ENCODE measurements around the gene RPL36.

The RPL36 gene

DNA sequence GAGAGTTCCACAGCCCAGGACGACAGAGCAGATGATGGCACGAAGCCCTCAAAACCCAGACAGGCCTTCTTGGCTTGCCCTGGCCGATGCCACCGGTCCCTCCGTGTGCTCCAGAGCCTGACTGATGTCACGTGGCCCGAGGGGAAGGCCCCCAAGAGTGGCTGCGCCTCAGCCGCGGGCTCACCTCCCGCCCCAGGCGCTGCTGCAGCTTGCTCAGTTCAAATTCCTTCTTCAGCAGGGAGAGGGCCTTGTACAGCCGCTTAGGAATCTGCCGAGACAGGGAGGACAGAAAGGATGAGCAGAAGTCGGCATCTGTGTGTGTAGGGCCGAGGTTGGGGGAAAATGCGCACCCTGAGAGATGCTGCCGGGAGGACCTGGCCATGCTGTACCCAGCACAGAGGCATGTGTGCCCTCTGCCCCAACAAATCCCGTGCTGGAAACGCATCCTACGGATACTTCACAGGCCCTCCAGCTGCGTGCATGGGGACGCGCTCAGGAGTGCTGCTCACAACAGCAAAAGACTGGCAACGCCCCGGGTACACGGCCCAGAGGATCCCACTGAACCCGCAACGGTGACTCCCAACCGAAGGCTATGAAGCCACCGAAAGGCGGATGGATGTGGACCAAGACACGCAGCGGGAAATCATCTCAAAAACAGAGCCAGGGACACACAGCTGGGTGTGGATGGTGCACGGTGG, 16.9 kb downstream of the RPL36 start:
- TF ChIP-seq, protein P1, sequence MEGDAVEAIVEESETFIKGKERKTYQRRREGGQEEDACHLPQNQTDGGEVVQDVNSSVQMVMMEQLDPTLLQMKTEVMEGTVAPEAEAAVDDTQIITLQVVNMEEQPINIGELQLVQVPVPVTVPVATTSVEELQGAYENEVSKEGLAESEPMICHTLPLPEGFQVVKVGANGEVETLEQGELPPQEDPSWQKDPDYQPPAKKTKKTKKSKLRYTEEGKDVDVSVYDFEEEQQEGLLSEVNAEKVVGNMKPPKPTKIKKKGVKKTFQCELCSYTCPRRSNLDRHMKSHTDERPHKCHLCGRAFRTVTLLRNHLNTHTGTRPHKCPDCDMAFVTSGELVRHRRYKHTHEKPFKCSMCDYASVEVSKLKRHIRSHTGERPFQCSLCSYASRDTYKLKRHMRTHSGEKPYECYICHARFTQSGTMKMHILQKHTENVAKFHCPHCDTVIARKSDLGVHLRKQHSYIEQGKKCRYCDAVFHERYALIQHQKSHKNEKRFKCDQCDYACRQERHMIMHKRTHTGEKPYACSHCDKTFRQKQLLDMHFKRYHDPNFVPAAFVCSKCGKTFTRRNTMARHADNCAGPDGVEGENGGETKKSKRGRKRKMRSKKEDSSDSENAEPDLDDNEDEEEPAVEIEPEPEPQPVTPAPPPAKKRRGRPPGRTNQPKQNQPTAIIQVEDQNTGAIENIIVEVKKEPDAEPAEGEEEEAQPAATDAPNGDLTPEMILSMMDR (IDR thresholded peaks at IDR 0.05; ENCODE audit: low read depth, low read length): no peak
- DNase-seq (ENCODE audit: low read depth, low spot score): no peak
- H3K4me3 ChIP-seq (ENCODE audit: low read depth, low read length): no peak overlapping the region
- in situ Hi-C loops (cut with HindIII; ENCODE audit: low sequenced_read_pairs): no loop called here

DNA sequence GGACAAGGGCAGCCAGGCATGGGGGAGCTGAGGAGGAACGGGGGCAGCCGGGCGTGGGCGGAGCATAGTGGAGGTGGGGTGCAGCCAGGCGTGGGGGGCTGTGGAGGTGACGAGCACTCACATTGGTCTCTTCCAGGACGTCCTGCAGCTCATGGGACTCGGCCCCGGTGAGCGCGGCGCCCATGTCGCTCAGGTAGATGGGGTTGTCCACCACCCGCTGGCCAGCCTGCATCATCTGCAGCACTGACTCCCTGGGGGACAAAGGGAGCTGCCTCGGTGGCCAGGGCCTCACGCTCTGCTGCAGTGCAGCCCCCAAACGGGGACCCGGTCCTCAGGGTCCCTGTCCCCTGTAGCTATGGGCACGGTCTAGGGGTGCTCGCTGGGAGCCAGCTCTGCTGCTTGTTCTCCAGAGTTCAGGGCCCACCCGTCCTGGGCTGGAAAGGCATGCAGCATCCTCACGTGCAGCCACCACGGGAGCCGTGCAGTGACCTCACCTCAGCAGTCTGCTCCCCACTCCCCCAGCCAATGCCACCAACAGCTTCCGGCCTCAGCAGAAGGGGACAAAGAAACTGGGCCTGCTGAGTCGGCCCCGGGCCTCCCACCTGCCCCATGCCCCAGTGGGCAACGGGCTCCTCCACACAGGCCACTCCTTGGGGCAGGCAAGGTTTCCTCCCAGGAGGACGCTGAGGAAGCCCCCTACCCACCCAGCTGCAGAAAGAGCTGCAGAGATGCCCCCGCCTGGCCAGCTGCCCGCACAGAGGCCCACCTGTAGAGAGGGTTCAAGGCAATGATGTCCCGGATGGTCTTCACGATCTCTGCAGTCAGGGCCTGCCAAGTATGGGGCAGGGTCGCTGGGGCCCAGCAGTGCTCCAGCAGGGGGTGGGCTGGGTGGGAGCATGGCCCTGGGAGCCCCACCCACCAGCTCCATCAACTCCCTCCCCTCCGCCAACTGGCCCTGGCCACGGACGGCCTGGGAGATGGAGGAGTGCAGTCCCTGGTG, 17.8 kb downstream of the RPL36 start:
- no peak for DNase-seq (ENCODE audit: low read depth, low spot score)
- TF ChIP-seq, protein P1 (IDR thresholded peaks at IDR 0.05; ENCODE audit: low read depth, low read length): no peak
- no peak overlapping the region for H3K4me3 ChIP-seq (ENCODE audit: low read depth, low read length)
- in situ Hi-C loops (cut with HindIII; ENCODE audit: low sequenced_read_pairs): no loop called here

DNA sequence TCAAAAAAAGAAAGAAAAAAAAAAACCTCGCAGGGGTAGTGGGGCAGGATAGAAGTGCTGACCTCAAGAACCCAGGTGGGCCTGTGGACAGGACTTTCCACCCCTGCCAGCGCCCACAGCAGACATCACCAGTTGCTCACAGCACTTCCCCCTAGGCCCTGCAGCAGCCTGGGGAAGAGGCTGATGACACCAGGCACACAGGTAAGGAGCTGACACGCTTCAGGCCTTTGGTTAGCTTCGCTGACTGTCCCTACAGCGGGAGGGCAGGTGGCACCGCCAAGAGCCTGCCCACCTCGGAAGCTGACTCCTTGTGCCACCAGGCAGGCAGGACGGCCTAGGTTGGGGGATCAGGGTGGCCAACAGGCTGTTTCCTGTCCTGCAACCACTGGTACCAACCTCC, 20.9 kb downstream of the RPL36 start:
- no peak for DNase-seq (ENCODE audit: low read depth, low spot score)
- in situ Hi-C loops (cut with HindIII; ENCODE audit: low sequenced_read_pairs): no loop called here
- TF ChIP-seq, protein P1 (IDR thresholded peaks at IDR 0.05; ENCODE audit: low read depth, low read length): no peak
- no peak overlapping the region for H3K4me3 ChIP-seq (ENCODE audit: low read depth, low read length)

DNA sequence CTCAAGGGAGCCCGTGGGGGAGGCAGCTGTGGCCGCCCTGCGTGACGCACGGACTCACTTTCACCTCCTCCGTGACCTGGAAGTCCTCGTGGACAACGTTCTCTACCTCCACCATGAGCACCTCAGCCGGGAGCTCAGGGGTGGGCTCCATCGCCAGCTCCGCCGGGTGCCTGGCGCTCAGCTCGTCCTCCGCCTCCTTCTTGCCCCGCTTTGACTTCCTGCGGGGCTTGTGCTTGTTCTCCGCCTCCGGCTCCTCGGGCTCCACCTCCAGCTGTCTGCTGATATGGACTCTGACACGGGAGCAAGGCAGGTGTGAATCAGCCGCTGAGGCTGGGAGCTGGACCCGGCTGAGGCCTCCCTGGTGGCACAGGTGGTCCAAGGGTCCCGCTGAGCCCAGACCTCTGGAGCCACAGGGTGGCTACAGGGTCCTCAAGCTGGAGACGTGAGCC, 21.6 kb downstream of the RPL36 start:
- no peak for DNase-seq (ENCODE audit: low read depth, low spot score)
- in situ Hi-C loops (cut with HindIII; ENCODE audit: low sequenced_read_pairs): no loop called here

DNA sequence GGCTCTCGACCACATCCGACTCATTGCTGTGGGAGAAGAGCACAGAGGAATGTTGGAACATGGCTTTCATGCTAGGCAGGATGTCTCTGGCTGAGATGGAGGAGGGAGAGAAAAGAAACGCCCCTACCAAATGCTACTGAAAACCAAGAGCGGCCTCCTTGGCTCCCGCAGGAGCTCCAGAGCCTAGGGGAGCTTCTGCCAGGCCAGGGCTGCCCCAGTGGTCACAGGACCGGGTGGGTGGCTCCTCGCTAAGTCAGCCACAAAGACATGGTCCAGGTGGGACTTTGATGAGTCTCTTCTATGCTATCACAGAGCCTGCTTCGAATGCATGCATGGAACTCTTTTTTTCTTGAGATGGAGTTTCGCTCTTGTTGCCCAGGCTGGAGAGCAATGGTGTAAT, 23.1 kb downstream of the RPL36 start:
- TF ChIP-seq, protein P1 (IDR thresholded peaks at IDR 0.05; ENCODE audit: low read depth, low read length): no peak
- in situ Hi-C loops (cut with HindIII; ENCODE audit: low sequenced_read_pairs): no loop called here

More for the DNA sequence above, 21.6 kb downstream of the RPL36 start:
- TF ChIP-seq, protein P1 (IDR thresholded peaks at IDR 0.05; ENCODE audit: low read depth, low read length): no peak
- H3K4me3 ChIP-seq (ENCODE audit: low read depth, low read length): no peak overlapping the region

DNA sequence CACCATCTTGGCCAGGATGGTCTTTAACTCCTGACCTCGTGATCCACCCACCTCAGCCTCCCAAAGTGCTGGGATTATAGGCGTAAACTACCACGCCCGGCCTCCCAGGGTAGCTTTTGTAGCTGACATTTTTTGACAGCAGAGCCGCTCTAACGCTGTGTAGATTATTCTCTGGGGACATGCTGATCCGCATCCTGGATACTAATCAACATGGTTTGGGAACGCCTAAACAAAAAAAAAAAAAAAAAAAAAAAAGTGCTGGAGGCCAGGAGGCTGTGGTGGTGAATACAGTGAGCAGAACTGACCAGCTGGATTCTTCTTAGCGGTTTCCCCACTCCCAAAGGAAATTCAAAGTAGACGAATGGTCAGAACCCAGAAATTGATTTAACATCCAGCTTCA, 24.7 kb downstream of the RPL36 start:
- H3K4me3 ChIP-seq (ENCODE audit: low read depth, low read length): no peak overlapping the region
- no peak for DNase-seq (ENCODE audit: low read depth, low spot score)
- in situ Hi-C loops (cut with HindIII; ENCODE audit: low sequenced_read_pairs): no loop called here
- TF ChIP-seq, protein P1 (IDR thresholded peaks at IDR 0.05; ENCODE audit: low read depth, low read length): no peak

More for the DNA sequence above, 23.1 kb downstream of the RPL36 start:
- DNase-seq (ENCODE audit: low read depth, low spot score): no peak
- no peak overlapping the region for H3K4me3 ChIP-seq (ENCODE audit: low read depth, low read length)
